ENCODE results near the gene AKAP8L. TPM values are rescaled to one million over a fixed set of nuclear protein-coding genes. Genes with fewer than 3 reads are reported as not detected.

The AKAP8L gene
- total RNA-seq, 1 experiment from 2014 or later: 231 TPM

- Mint-ChIP-seq H3K9me3 (no peaks in the 10 kb centered on the region), H3K27me3 (ENCODE audit: low read depth) (no peaks in the 10 kb centered on the region), H3K36me3 (peaks cover 65% of the 10 kb centered on the region), H3K4me1 (no peaks in the 10 kb centered on the region), H3K27ac (peak overlapping the region; percentile 32; the same call in 1 of the 2 replicates), H3K4me3 (no peak overlapping the region)
- ChIA-PET POLR2A (no interaction called here), CTCF (no interaction called here)
- no peak for TF ChIP-seq OVOL2 (CRISPR knock-in tag; IDR thresholded peaks at IDR 0.05; ENCODE audit: borderline replicate concordance)
- no peak for TF ChIP-seq RELA (CRISPR knock-in tag; IDR thresholded peaks at IDR 0.05; ENCODE audit: borderline replicate concordance)
- TF ChIP-seq STAT6 (CRISPR knock-in tag; conservative IDR thresholded peaks at IDR 0.05; ENCODE audit: low read depth): no peak
- TF ChIP-seq MLX (CRISPR knock-in tag; IDR thresholded peaks at IDR 0.05): no peak
- TF ChIP-seq ZNF425 (CRISPR knock-in tag; conservative IDR thresholded peaks at IDR 0.05): no peak
- TF ChIP-seq ZNF416 (CRISPR knock-in tag; IDR thresholded peaks at IDR 0.05): no peak
- no peak for TF ChIP-seq ERG (CRISPR knock-in tag; IDR thresholded peaks at IDR 0.05)
- TF ChIP-seq EMX1 (CRISPR knock-in tag; IDR thresholded peaks at IDR 0.05): no peak
- no peak for TF ChIP-seq PRRX2 (CRISPR knock-in tag; IDR thresholded peaks at IDR 0.05)
- no peak for TF ChIP-seq ZMAT4 (CRISPR knock-in tag; IDR thresholded peaks at IDR 0.05)
- no peak for TF ChIP-seq IRF2 (CRISPR knock-in tag; IDR thresholded peaks at IDR 0.05; ENCODE audit: borderline replicate concordance, low read depth)
- TF ChIP-seq NFATC4 (CRISPR knock-in tag; IDR thresholded peaks at IDR 0.05): no peak
- no peak for TF ChIP-seq ATF6 (CRISPR knock-in tag; IDR thresholded peaks at IDR 0.05)
- DNase-seq (ENCODE audit: low spot score) (no peak), ATAC-seq (no peak)
These were observed 21.6 kb downstream of the AKAP8L start for GRCh38 chr19:15397236-15397635.

GRCh38 chr19:15396436-15396835 is 22.4 kb downstream of the AKAP8L start:
- Mint-ChIP-seq H3K9me3 (no peaks in the 10 kb centered on the region), H3K4me1 (no peaks in the 10 kb centered on the region), H3K27ac (peak overlapping the region; percentile 65; the same call in 1 of the 2 replicates), H3K27me3 (ENCODE audit: low read depth) (no peaks in the 10 kb centered on the region), H3K4me3 (no peak overlapping the region), H3K36me3 (peaks cover 68% of the 10 kb centered on the region)
- ChIA-PET CTCF (no interaction called here), POLR2A (no interaction called here)
- ATAC-seq: no peak
- DNase-seq (ENCODE audit: low spot score): no peak
- TF ChIP-seq PRDM15 (CRISPR knock-in tag; IDR thresholded peaks at IDR 0.05): no peak
- no peak for TF ChIP-seq ZNF219 (CRISPR knock-in tag; IDR thresholded peaks at IDR 0.05; ENCODE audit: borderline replicate concordance)
- TF ChIP-seq SOX15 (CRISPR knock-in tag; IDR thresholded peaks at IDR 0.05): no peak
- TF ChIP-seq OVOL2 (CRISPR knock-in tag; IDR thresholded peaks at IDR 0.05; ENCODE audit: borderline replicate concordance): no peak
- TF ChIP-seq NFE2L1 (CRISPR knock-in tag; IDR thresholded peaks at IDR 0.05): no peak
- TF ChIP-seq ZNF121 (CRISPR knock-in tag; IDR thresholded peaks at IDR 0.05): no peak
- no peak for TF ChIP-seq MXD4 (CRISPR knock-in tag; IDR thresholded peaks at IDR 0.05; ENCODE audit: borderline replicate concordance)
